ENCODE results near the gene LIMS2.

LIMS2 gene

DNA sequence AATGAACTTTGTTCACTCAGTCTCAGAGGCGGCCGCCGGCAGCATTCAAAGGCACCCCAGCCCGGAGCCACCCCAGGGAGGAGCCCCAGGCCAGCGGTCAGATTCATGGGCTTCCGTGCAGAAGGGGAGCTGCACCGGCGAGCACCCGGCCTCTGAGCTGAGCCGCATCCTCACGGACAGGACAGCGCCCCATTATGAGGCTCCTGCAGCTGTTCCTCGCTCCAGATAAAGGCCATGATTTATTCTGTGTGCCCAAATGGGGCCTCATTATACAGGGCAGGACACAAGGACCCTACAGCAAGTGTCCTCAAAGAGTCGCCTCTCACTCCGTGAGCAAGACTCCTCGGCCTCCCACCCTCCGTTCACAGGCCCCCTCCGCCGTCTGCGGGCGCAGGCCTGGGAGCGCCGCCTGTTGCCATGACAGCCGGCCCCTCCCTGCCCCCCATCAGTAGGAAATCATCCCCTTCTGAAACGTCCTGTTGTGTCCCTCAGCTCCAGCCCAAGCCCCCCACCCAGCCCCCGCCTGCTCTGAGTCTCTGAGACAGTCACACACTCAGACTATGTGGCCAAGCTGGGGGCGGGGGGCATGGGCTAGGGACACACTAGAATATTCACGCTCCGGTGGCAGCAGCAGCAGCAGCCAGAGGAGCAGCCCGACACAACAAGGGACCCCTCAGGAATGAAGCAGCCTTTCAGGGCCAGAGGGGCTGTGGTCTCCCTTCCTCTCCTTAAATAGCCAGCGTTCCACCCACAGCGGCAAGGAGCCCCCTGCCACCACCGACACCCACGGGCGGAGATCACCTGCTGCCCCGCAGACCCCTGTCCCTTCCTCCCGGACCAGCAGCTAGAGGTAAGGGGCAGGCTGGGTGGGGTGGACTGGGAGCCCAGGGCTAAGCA is 29.7 kb downstream of the LIMS2 start, which contains the start of gene GPR17:
Gene GPR17, plus strand, starts transcription at position 759 of the 897 bp plus-strand sequence. CDS start 4,583 bp downstream, outside the sequence.
- no peak for DNase-seq (ENCODE audit: low read depth)

DNA sequence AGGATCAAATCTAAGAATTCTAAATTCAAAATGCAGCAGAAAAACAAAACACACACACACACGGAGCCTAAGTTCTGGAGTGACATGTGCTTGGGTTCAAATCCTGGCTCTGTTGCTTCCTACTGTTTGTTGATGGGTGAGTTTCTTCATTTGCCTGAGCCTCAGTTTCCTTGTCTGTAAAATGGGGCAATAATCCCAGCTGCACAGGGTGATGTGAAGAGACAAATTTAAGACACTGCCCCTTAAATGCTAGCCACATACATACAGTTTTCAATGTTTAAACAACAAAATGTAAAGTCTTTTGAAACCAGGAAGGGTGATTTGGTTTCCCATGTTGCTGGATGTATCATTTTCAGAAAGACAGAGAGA is 30.3 kb downstream of the LIMS2 start:
- no peak for DNase-seq (ENCODE audit: low read depth)

DNA sequence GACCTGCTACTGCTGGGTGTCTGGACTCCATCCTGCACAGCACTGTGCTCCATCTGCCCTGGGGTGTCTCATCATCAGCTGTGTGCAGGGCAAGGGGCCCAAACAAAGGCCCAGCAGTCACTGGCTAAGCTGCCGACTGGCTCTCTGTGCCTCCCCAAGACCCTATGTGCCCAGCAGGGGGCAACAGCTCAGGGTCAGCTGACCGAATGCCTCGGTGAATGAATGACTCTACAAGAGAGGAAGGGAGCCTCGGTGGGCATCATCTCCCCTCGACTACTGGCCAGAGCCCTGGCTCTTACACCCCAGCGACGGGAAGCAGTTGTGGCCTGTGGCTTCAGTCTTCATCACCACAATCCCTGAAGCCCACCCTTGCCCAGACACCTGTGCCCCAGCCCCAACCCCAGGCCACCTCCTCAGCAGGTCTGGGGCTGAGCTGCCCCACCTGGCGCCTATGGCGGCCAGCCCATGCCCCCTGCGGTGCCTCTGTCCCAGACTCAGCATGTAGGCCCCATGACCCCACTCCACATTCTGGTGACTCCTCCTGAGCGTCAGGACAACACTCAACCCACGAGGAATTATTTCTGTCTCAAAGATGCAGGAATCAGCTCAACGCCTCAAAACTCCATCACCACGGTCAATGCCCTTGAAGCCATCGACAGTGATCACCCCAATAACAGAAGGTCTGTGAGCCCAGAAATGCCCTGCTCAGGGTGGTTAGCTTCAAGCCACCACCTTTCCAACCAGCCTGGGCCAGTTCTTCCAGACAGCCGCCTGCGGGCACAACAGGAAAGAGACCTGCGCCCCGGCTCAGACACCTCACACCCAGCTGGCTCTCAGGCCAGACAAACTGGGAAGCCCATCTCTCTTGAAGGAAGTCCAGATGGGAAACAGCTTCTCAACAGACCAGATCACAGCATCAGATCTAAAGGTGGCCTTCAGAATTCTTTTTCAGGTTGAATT is 31.0 kb downstream of the LIMS2 start:
- DNase-seq (ENCODE audit: low read depth) = no peak

DNA sequence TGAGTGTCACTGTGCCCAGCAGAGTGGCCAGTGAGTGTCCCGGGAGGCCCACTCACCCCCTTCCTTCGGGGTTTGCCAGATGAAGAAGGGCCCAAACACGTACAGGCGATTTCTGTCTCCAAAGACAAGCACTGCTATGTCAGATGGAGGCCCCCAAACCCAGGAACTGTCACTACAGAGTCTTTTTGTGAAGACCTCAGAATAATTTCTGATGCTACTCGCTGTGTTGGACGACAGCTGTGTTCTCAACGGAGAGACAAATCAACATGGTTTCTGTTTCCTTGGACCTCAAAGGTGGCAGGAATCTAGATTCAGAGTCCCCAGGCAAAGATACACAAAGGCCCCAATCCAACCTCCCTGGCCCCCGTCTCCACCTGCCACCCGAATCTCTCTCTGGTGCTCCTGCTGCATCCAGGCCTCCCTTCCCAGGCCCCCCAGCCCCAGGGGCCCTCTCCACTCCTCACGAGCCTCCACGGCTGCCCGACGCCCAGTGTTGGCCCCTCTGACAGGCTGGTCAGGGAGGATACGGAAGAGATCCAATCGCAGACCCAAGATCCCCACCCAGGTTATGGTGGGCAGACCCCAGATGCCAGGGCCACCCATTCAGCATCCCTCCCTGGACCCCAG is 31.8 kb downstream of the LIMS2 start:
- DNase-seq (ENCODE audit: low read depth) = no peak

DNA sequence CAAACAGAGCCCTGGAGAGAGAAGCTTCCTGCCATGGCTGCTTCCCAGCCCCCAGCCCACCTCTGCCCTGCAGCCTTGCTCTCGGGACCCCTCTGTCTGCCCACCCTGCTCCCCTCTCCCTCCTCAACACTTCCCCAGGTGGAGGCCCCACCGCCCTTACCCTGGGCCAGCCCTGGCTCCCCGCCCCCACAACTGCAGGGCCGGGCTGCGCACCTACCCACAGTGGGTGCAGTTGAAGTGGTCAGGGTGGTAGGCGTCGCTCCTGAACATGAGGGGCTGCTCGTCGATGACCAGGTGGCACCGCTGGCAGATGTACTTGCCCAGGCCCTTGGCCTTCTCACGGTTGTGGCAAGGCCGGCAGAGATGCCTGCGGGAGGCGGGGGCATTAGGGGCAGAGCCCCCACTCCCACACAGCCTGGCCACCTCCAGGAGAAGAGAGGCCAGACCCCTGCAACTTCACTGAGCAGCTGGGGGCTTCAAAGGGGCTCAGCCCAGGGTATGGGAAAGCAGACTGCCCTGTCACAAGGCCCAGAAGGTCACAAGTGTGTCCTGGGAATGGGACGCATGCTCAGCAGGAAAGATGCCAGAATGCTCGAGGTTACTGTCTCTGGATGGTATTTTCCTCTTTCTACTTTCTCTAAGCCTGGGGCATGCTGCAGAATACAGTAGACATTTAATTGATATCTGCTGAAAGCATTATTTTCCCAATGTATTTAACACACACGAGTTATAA is 32.5 kb downstream of the LIMS2 start:
- DNase-seq (ENCODE audit: low read depth) = no peak

DNA sequence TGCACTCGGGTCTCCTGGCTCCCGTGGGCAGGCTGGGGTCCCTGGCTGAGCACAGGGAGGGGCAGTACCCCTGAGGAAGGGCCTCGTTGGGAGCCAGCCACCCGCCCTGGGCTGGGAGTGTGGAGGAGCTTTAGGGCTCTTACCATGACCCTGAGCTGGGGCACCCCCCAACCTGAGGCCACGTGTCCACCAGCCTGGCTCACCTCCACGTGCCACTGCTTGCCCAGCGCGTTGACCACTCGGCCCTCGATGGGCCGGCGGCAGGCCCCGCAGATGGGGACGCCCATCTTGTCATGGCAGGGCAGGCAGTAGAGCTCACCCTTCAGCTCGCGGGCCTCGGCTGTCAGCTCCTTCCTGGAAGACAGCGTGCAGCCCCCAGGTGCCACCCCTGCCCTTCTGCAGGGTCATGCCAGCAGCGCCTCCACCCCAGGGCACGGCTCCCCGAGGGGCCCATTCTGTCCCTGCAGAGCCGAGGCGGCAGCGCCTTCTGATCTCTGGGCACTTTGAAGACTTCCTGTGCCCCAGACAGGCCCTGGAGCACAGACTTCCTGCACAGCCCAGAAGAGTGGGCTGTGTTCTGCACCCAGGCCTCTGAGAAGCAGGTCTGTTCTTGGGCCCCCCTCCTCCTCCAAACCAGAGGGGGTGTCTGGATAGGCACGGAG is 33.4 kb downstream of the LIMS2 start:
- DNase-seq (ENCODE audit: low read depth) = no peak

DNA sequence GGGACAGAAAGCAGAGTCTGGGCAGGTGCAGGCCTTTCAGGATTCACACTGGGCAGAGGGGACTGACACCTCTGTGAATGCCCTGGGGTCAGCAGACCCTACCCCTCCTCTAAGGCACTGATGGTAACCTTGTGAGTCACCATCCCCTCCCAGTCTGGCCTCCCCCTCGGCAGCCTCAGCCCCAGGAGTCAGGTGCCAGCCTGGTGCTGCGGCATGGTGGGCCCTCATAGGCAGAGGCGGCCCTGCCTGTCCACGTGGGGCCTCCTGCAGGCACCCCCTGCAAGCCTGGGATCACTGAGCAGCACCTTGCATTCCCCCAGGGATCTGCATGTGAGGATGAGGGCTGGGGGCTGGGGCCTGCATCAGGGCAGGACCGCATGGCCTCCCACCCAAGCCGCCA is 34.2 kb downstream of the LIMS2 start:
- no peak for DNase-seq (ENCODE audit: low read depth)

DNA sequence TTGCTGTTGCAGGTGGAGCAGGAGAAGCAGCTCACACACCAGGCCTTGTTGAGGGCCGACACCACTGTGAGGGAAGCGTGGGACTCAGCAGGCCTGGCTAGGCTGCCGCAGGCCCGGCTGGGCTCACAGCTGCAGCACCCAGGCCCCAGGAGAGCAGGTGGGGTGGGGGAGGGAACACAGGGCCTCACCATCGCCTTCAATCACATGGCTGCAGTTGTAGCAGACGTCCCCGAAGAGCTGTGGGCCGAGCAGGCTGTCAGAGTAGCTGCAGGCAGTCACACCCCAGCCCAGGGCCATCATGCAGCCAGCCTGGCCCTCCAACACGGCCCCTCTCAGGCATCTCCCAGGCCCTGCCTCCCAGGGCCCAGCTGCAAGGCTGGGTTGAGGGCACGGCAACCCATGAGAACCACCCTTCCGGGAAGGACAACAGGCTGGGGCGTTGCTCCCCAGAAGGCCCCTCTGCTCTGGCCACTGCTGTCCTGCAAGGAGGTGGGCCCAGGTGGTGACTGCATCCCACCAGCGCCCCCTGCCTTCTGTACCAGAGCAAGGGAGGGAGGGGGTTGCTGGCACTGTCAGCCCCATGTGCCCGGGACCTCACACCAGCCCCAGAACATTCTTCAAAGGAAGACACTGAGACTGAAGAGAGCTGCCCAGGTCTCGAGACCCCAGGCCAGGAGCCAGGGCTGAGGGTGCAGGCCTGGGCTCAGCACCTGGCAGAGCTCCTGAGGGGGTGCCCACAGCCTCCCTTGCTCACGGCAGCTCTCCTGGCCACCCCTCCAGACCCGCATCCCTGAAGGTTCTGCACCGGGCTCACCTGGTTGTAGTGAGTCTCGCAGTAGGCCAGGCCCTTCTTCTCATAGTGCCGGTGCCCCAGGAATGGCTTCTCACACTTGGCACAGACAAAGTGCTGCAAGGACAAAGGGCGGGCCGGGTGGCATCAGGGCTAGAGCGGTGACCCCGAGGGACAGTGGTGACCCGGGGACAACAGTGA is 35.0 kb downstream of the LIMS2 start:
- no peak for DNase-seq (ENCODE audit: low read depth)

DNA sequence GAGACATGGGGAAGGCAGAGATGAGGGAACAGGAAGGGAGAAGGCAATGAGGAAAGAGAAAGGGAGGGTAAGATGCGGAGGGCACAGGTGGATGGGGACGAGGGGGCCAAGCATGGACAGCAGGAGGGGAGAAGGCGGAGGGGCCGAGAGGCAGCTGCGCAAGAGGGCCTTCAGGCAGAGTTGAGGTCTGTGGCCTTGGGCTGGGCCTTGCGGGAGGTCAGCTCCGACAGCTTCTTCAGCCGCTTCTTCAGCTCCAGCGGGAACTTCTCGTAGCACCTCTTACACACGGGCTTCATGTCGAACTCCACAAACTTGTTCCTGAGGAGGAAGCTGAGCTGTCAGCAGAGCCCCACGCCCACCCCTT is 36.2 kb downstream of the LIMS2 start:
- no peak for DNase-seq (ENCODE audit: low read depth)

DNA sequence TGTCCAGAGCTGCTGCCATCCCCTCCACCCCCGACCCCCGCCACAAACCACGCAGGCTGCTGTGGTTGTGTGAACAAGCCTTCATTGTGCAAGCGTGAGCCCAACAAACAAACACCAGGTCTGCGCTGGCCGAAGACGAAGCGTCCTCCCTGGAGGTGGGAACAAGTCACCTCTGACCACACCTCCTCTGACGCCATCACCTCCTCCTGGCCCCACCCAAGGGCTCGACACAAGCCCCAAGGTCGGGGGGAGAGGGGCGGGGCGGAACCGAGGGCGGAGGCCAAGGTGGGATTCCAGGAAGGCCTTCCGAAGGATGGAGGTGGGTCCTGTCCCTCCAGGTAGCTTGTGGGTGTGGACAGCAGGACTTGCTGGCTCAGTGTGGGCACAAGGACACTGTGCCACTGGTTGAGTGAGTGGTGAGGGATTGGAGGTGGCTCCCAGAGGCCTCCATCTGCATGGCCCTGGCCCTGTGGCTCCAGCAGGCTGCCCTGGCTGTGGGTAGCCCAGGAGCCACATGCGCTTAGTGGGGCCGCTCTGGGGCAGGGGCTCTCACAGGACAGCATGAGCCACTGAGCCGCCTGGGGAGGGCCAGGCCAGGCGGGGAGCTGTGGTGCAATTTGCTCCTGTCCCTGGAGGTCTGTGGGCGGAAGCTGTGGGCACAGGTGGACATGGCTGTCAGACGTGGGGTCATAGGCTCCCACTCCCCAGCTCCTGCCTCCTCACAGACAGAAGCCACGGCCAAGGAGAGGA is 36.8 kb downstream of the LIMS2 start:
- no peak for DNase-seq (ENCODE audit: low read depth)

DNA sequence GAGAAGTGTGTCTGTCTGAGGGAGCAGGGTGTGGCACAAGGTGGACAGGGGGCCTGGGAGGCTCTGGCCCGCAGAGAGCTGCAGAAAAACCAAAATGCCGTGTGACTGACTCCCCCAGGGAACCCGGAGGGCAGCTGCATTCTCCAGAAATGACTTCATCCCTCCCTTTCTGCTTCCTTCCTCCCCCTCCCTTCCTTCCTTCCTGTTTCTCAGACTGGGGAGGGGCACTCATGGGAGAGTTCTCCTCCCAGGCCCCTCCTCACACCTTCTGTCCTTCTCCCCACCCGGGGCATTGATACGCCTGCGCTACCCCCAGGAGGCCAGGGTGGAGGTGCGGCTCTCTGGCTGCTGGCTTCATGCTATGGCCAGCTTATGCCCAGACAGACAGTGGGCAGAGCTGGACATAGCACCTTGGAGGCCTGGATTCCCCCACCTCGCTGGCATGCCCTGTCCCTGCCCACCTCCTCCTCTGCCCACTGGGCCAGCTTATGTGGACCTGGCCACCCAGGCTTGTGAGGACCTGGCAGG is 37.5 kb downstream of the LIMS2 start:
- peak; percentile 93 for DNase-seq (ENCODE audit: low read depth)

DNA sequence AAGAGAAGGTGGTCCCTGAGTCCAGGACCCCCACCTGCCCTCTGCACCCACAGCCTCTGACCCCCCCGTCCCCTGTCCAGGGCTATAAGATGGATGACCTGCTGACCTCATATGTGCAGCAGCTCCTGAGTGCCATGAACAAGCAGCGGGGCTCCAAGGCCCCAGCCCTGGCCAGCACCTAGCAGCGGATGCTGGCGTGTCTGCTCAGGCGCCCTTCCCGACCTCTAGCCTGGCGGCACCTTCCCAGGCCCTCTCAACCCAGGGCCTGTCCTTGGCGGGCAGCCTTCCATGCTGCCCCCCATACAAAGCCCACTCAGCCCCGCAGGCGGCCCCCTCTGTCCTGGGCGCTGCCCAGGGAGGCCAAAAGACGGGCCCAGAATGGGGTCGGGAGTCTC is 38.1 kb downstream of the LIMS2 start:
- no peak for DNase-seq (ENCODE audit: low read depth)

DNA sequence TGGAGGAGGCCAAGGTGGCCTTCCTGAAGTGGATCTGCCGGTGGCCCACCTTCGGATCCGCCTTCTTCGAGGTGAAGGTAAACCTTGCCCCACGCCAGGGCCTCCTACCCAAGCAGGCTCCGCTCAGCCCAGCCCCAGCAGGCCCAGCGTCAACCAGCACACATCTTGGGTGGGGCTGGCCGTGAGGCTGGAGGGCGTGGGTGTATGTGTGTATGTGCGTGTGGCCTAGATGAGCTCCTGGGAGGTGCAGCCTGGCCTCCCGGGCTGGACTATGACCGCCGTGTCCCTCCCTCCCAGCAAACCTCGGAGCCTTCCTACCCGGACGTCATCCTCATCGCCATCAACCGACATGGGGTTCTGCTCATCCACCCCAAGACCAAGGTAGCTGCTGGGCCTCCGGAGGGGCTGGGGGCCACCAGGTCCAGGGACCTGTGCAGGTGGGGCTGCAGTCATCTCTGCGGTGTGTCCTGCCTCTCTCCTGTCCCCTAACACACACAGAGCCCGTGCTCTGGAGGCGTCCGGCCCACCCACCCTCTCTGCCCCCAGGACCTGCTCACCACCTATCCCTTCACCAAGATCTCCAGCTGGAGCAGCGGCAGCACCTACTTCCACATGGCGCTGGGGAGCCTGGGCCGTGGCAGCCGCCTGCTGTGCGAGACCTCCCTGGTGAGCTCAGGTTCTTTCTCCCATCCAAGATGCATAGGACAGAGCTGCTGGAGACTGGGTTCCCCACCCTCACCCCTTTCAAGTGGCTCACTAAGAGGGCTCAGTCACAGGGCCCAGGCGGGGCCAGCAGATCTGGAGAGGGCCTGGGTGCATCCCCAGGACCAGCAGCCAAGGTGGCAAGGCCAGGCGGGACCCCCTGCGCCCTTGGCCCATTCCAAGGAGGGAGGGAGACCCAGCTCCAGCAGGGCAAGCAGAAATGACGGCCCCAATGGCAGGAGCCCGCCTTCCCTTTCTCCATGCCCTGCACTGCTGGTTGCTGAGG is 38.8 kb downstream of the LIMS2 start:
- no peak for DNase-seq (ENCODE audit: low read depth)

DNA sequence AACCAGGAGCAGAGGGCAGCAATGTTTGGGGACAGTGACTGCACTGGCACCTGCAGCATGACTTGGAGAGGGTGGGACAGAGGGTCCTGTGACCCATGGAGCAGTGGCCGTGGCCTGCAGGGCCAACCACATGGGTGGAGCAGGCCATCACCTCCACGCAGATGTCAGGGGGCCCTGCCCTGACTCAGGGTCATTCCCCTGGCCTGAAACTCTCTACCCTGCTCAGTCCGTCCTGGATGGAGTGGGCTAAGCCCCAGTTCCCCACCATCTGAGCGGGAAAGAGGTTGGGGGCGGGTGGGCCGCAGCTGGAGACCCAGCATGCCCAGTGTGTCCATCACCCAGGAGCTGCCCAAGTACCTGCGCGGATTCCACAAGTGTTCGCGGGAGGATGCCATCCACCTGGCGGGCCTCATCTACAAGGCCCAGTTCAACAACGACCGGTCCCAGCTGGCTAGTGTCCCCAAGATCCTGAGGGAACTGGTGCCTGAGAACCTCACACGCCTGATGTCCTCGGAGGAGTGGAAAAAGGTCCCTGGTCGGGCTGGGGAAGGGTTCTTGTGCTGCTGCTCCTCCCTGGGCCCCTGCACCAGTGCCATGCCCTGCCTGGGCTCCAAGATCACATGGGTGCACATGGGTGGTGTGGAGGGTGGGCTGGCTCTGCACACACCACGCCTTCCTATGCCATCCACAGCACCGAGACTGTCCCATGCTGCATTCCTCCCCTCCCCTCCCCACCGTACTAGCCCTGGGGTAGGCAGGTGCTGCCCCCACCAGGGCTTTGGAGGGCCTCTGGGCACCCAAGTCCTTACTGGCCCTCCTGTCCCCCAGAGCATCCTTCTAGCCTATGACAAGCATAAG is 39.7 kb downstream of the LIMS2 start:
- DNase-seq (ENCODE audit: low read depth) = no peak

DNA sequence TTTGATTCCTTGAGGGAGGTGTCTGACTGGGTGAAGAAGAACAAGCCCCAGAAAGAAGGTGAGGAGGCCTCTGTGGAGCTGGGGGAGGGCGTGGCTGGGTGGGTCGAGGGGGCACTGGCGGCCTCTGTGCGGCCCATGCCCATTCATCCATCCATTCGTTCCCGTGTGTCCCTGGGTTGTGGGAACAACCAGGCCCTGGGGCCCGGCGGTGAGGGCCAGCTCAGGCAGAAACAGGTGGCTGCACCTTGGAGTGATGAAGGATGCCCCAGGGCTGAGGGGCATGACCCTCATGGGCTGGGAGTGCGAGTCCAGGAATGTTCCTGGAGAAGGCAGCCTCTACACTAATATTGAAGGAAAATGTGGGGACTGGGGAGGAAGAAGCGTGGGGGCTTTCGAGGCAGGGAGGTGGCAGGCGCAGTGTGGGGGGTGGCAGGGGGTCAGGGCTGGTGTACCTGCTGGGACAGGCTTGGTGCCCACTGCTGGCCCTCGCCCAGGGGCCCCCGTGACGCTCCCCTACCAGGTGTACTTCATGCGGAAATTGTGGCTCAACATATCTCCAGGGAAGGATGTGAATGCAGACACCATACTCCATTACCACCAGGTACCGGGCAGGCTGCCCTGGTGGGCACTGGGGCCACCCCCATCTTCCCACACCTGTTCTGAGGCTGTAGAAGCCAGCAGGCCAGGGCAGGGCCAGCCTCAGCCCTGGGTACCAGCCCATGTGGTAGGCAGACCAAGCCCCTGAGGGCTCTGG is 40.5 kb downstream of the LIMS2 start:
- DNase-seq (ENCODE audit: low read depth) = no peak

DNA sequence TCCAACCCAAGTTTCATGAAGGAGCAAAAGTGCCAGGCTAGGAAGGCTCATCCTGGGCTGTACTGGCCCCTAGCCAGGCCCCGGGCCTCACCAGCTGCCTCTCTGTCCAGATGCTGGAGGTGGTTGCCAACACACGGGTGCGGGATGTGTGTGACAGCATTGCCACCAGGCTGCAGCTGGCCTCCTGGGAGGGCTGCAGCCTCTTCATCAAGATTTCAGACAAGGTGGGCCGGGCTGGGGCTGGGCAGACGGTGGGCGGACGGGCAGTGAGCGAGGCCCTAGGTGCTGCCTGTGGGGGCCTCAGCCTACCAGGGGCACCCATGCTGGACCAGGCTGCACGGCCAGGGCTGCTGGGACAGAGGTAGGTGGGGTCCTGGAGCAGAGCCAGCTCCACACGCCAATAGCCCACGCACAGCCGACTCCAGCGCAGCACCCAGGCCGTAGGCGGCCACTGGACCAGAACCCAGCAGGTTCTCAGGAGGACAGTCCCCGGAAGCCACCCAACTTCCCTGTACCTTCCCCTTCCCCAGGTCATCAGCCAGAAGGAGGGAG is 41.2 kb downstream of the LIMS2 start:
- no peak for DNase-seq (ENCODE audit: low read depth)
